SK-N-SH treated with all-trans-retinoic acid at 6 μM for 48 hours (cell line): ENCODE data around the gene C22orf23.

Experiments used
- ATAC-seq: fragments of 200-7000 bp; cut with Tn5 transposase; 3 replicates; pipeline ENCODE4 v1.9.1; 2020; ENCODE audit warnings: mild to moderate bottlenecking, moderate library complexity
- ARNTL ChIP-seq: fragments of 450-650 bp; formaldehyde crosslinking; IDR thresholded peaks from 2 replicates; pipeline ENCODE4 v1.5.0; 2020; ENCODE audit warnings: low read depth, mild to moderate bottlenecking, moderate library complexity, borderline replicate concordance
- BACH2 ChIP-seq: fragments of 250-450 bp; sonication (Bioruptor Pico); IDR thresholded peaks from 2 replicates; pipeline ENCODE4 v1.9.0; 2021; ENCODE audit warnings: mild to moderate bottlenecking, borderline replicate concordance
- CSDC2 ChIP-seq: fragments of 250-450 bp; sonication (Bioruptor Pico); IDR thresholded peaks from 2 replicates; pipeline ENCODE4 v1.5.0; 2020; ENCODE audit warnings: mild to moderate bottlenecking, moderate library complexity
- GLIS3 ChIP-seq: fragments of 250-450 bp; sonication (Bioruptor Pico); IDR thresholded peaks from 2 replicates; pipeline ENCODE4 v1.5.0; 2020; ENCODE audit warnings: mild to moderate bottlenecking, moderate library complexity
- ISL1 ChIP-seq: fragments of 250-450 bp; sonication (Bioruptor Pico); IDR thresholded peaks from 2 replicates; pipeline ENCODE4 v2.1.2; 2022; ENCODE audit warnings: mild to moderate bottlenecking, moderate library complexity
- OSR1 ChIP-seq: fragments of 250-450 bp; sonication (Bioruptor Pico); IDR thresholded peaks from 2 replicates; pipeline ENCODE4 v1.8.0; 2022; ENCODE audit warnings: moderate library complexity, mild to moderate bottlenecking, inconsistent platforms
- RARB ChIP-seq: fragments of 250-450 bp; sonication (Bioruptor Pico); IDR thresholded peaks from 2 replicates; pipeline ENCODE4 v1.8.0; 2021; ENCODE audit warnings: mild to moderate bottlenecking, moderate library complexity
- SNAI2 ChIP-seq: fragments of 250-450 bp; sonication (Bioruptor Pico); IDR thresholded peaks from 2 replicates; pipeline ENCODE4 v1.5.0; 2020; ENCODE audit warnings: mild to moderate bottlenecking, moderate library complexity
- TCF4 ChIP-seq: fragments of 250-450 bp; sonication (Bioruptor Pico); IDR thresholded peaks from 2 replicates; pipeline ENCODE4 v1.8.0; 2021; ENCODE audit warnings: mild to moderate bottlenecking, moderate library complexity, borderline replicate concordance
- TOX ChIP-seq: fragments of 250-450 bp; sonication (Bioruptor Pico); IDR thresholded peaks from 2 replicates; pipeline ENCODE4 v1.8.0; 2021; ENCODE audit warnings: mild to moderate bottlenecking, moderate library complexity, borderline replicate concordance
- ZC3H10 ChIP-seq: fragments of 250-450 bp; sonication (Bioruptor Pico); IDR thresholded peaks from 2 replicates; pipeline ENCODE4 v1.5.1; 2021; ENCODE audit warnings: mild to moderate bottlenecking, moderate library complexity
- ZFP3 ChIP-seq: fragments of 250-450 bp; sonication (Bioruptor Pico); IDR thresholded peaks from 2 replicates; pipeline ENCODE4 v1.5.0; 2020; ENCODE audit warnings: mild to moderate bottlenecking, moderate library complexity
- ZFP30 ChIP-seq: fragments of 450-650 bp; formaldehyde crosslinking; IDR thresholded peaks from 2 replicates; pipeline ENCODE4 v1.5.0; 2022; ENCODE audit warnings: mild to moderate bottlenecking, moderate library complexity
- ZNF565 ChIP-seq: fragments of 450-650 bp; formaldehyde crosslinking; conservative IDR thresholded peaks from 2 replicates; pipeline ENCODE4 v1.5.0; 2020; ENCODE audit warnings: low read depth, mild to moderate bottlenecking, moderate library complexity
- ZNF70 ChIP-seq: fragments of 450-650 bp; formaldehyde crosslinking; IDR thresholded peaks from 2 replicates; pipeline ENCODE4 v1.5.0; 2020; ENCODE audit warnings: mild to moderate bottlenecking, moderate library complexity
- ZNF8 ChIP-seq: fragments of 450-650 bp; formaldehyde crosslinking; IDR thresholded peaks from 2 replicates; pipeline ENCODE4 v1.5.0; 2020; ENCODE audit warnings: mild to moderate bottlenecking, moderate library complexity
- TF ChIP-seq, protein P1 (sequence below): fragments of 250-450 bp; sonication (Bioruptor Pico); IDR thresholded peaks from 2 replicates; pipeline ENCODE4 v1.5.1; 2021; ENCODE audit warnings: mild to moderate bottlenecking, moderate library complexity
- TF ChIP-seq, protein P2 (sequence below): fragments of 250-450 bp; sonication (Bioruptor Pico); IDR thresholded peaks from 2 replicates; pipeline ENCODE4 v1.8.0; 2020; ENCODE audit warnings: mild to moderate bottlenecking, moderate library complexity, borderline replicate concordance
- TF ChIP-seq, protein P3 (sequence below): fragments of 250-450 bp; sonication (Bioruptor Pico); IDR thresholded peaks from 2 replicates; pipeline ENCODE4 v1.8.0; 2021; ENCODE audit warnings: low read depth, mild to moderate bottlenecking, moderate library complexity, borderline replicate concordance
- TF ChIP-seq, protein P4 (sequence below): fragments of 250-450 bp; sonication (Bioruptor Pico); IDR thresholded peaks from 2 replicates; pipeline ENCODE4 v1.5.1; 2020; ENCODE audit warnings: low read depth, mild to moderate bottlenecking, moderate library complexity

C22orf23 gene

DNA sequence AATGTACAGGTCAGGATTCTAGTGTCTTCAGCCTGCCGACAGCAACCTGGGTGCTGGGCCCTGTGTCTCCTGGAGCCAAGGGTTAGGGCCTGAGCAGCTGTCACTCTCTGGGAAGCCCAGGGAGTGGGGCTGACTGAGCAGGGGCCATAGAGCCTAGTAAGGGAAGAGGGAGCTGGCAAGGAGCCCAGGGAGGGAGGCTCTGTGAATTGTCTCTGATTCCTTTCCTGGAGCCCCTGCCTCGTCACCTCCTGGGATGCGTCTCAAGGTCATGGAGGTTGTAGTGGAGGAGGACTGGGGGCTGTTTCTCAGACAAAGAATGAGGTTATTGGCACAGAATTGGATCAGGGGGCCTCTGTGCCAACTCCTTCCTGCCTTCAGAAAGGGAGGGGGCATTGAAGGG is 19.1 kb upstream of the C22orf23 start:
- no peak for TF ChIP-seq OSR1 (CRISPR knock-in tag)
- no peak for TF ChIP-seq SNAI2
- TF ChIP-seq ZNF70 (CRISPR knock-in tag) = no peak
- no peak for TF ChIP-seq TOX (CRISPR knock-in tag)
- no peak for TF ChIP-seq GLIS3 (CRISPR knock-in tag)
- no peak for TF ChIP-seq ZFP3 (CRISPR knock-in tag)
- no peak for TF ChIP-seq ZNF565 (CRISPR knock-in tag)
- TF ChIP-seq RARB (CRISPR knock-in tag) = no peak
- no peak for TF ChIP-seq ARNTL (CRISPR knock-in tag)
- TF ChIP-seq ZC3H10 (CRISPR knock-in tag) = no peak
- no peak for TF ChIP-seq BACH2 (CRISPR knock-in tag)
- TF ChIP-seq, protein P1, sequence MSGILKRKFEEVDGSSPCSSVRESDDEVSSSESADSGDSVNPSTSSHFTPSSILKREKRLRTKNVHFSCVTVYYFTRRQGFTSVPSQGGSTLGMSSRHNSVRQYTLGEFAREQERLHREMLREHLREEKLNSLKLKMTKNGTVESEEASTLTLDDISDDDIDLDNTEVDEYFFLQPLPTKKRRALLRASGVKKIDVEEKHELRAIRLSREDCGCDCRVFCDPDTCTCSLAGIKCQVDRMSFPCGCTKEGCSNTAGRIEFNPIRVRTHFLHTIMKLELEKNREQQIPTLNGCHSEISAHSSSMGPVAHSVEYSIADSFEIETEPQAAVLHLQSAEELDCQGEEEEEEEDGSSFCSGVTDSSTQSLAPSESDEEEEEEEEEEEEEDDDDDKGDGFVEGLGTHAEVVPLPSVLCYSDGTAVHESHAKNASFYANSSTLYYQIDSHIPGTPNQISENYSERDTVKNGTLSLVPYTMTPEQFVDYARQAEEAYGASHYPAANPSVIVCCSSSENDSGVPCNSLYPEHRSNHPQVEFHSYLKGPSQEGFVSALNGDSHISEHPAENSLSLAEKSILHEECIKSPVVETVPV (CRISPR knock-in tag) = no peak
- TF ChIP-seq ZFP30 (CRISPR knock-in tag) = no peak
- TF ChIP-seq, protein P2, sequence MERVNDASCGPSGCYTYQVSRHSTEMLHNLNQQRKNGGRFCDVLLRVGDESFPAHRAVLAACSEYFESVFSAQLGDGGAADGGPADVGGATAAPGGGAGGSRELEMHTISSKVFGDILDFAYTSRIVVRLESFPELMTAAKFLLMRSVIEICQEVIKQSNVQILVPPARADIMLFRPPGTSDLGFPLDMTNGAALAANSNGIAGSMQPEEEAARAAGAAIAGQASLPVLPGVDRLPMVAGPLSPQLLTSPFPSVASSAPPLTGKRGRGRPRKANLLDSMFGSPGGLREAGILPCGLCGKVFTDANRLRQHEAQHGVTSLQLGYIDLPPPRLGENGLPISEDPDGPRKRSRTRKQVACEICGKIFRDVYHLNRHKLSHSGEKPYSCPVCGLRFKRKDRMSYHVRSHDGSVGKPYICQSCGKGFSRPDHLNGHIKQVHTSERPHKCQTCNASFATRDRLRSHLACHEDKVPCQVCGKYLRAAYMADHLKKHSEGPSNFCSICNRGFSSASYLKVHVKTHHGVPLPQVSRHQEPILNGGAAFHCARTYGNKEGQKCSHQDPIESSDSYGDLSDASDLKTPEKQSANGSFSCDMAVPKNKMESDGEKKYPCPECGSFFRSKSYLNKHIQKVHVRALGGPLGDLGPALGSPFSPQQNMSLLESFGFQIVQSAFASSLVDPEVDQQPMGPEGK (CRISPR knock-in tag) = no peak
- TF ChIP-seq, protein P3, sequence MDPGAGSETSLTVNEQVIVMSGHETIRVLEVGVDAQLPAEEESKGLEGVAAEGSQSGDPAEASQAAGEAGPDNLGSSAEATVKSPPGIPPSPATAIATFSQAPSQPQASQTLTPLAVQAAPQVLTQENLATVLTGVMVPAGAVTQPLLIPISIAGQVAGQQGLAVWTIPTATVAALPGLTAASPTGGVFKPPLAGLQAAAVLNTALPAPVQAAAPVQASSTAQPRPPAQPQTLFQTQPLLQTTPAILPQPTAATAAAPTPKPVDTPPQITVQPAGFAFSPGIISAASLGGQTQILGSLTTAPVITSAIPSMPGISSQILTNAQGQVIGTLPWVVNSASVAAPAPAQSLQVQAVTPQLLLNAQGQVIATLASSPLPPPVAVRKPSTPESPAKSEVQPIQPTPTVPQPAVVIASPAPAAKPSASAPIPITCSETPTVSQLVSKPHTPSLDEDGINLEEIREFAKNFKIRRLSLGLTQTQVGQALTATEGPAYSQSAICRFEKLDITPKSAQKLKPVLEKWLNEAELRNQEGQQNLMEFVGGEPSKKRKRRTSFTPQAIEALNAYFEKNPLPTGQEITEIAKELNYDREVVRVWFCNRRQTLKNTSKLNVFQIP (CRISPR knock-in tag) = no peak
- TF ChIP-seq ZNF8 (CRISPR knock-in tag) = no peak
- no peak for TF ChIP-seq TCF4 (CRISPR knock-in tag)
- TF ChIP-seq ISL1 (CRISPR knock-in tag) = no peak
- no peak for ATAC-seq

DNA sequence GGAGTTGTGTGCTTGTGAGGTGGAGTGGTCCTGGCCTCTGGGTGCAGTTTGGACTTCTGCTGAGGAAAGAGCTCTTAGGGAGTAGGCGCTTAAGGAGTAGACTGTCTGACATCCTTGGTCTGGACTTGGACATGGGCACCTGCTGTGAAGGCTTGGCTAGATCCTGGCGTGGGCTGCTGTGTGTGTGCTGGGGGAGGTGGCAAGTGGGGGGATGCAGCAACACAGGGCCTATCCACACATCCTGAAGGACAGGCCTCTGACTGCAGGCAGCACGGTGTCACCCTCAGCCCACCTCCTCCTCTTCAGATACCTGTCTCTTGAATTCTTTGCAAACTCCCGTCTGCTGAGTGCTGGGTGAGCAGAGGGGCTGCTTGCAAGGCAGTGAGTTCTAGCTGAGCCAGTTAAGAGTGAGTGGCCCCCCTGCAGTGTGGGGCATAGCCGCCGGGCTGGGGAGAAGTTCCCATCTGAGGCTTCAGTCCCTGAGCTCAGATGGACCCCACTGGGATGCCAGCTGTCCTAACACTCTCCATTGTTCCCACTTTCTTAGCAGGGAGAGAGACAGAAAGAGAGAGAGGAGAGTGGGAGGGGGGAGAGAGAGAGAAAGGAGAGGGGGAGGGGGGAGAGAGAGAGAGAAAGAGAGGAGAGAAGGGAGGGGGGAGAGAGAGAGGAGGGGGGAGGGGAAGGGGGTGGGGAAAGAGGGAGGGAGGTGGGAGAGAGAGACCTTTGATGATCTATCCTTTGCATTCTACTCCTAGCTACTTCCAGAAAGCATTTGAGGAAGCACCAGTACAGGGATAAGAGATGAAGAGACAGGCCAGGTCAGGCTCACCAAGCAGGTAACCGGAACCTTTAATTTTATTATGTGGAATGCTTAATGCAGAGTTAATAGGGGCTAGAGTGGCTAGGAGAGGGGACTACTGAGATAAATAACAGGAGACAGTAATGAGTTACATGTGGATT is 18.4 kb upstream of the C22orf23 start:
- no peak for ATAC-seq
- TF ChIP-seq ZNF70 (CRISPR knock-in tag) (peak; percentile 82), SNAI2 (no peak)
- TF ChIP-seq, all 23 proteins: peak for 1

DNA sequence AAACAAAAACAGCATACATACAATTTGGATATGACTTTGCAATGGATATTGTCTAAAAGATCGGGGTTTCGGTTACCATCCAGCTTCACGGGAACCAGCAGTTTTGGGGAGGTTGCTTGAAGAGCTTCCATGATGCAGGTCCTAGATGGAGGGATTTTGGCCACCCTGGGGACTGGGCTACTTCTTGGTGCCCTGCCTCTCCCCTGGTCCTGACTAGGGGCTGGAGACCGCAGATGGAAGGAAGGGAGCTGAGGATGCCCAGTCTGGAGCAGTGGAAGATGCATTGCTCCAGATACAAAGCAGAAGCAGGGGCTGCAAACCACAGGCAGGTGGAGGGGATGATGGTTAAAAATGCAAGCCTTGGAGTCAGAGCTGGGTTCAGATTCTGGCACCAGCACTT is 17.5 kb upstream of the C22orf23 start:
- TF ChIP-seq SNAI2 = no peak
- TF ChIP-seq TCF4 (CRISPR knock-in tag) = no peak
- TF ChIP-seq, protein P4, sequence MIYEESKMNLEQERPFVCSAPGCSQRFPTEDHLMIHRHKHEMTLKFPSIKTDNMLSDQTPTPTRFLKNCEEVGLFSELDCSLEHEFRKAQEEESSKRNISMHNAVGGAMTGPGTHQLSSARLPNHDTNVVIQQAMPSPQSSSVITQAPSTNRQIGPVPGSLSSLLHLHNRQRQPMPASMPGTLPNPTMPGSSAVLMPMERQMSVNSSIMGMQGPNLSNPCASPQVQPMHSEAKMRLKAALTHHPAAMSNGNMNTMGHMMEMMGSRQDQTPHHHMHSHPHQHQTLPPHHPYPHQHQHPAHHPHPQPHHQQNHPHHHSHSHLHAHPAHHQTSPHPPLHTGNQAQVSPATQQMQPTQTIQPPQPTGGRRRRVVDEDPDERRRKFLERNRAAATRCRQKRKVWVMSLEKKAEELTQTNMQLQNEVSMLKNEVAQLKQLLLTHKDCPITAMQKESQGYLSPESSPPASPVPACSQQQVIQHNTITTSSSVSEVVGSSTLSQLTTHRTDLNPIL (CRISPR knock-in tag) = no peak
- TF ChIP-seq OSR1 (CRISPR knock-in tag) = no peak
- no peak for TF ChIP-seq ZFP3 (CRISPR knock-in tag)
- TF ChIP-seq, protein P2 (CRISPR knock-in tag) = no peak
- TF ChIP-seq ZNF70 (CRISPR knock-in tag) = no peak
- TF ChIP-seq CSDC2 (CRISPR knock-in tag) = no peak
- TF ChIP-seq ZNF8 (CRISPR knock-in tag) = no peak
- no peak for ATAC-seq
